Motor neuron (in vitro differentiated cells): Measurements from ENCODE around the gene AVEN. TPM values are rescaled to one million over a fixed set of nuclear protein-coding genes. Genes with fewer than 3 reads are reported as not detected.
A peak's percentile ranks its signal among the peaks of the same experiment; 100 is the strongest.
"Not testable (repeated sequence)": the region's sequence is repeated elsewhere in the genome, so short reads cannot be mapped to it uniquely, and the experiment has no call there.

ENCODE experiments used
- ATAC-seq, 8 experiments: fragments of 200-7000 bp; cut with Tn5 transposase; replicated peaks in 6 of 8; 2 replicates each; pipeline ENCODE4 v1.8.0; 2021; ENCODE audit warnings: mild to moderate bottlenecking in 8 of 8, moderate library complexity in 8 of 8
- H3K27ac ChIP-seq, 2 donors: fragments of 250-450 bp; sonication (Bioruptor Pico); 2 replicates each; pipeline ENCODE4 v1.9.0; 2021; ENCODE audit warnings: antibody characterized with exemption in 2 of 2, mild to moderate bottlenecking in 2 of 2, moderate library complexity in 1 of 2
- H3K4me1 ChIP-seq, 2 donors: fragments of 250-450 bp; sonication (Bioruptor Pico); replicated peaks in 1 of 2; 2 replicates each; pipeline ENCODE4 v1.6.1; 2021; ENCODE audit warnings: antibody characterized with exemption in 2 of 2, mild to moderate bottlenecking in 2 of 2, moderate library complexity in 1 of 2
- H3K4me3 ChIP-seq, 5 donors: fragments of 250-450 bp; sonication (Bioruptor Pico); 2 replicates each; pipeline ENCODE4 v1.9.0; 2021; ENCODE audit warnings: antibody characterized with exemption in 5 of 5, mild to moderate bottlenecking in 5 of 5, moderate library complexity in 4 of 5
- WGBS, 10 experiments: fragments of 450-650 bp; shearing (Covaris generic); methylation state at CpG; one replicate each; pipeline ENCODE4 v1.0.0; 2022; 5-methylcytosine and 5-hydroxymethylcytosine counted together
- in situ Hi-C, 9 experiments: fragments of 400-800 bp; cut with MboI; loops; one replicate each; pipeline ENCODE4 v1.15.0; 2021; ENCODE audit warnings: low sequenced_read_pairs in 9 of 9, low pct_unique_long_range_greater_than_20kb in 2 of 9; ENCODE audit not compliant: unreplicated experiment in 9 of 9
- total RNA-seq, 8 experiments: library from RNA; unstranded; fragments of 300-600 nt; gene quantifications; 2 replicates each; pipeline versions ENCODE4 v1.2.3 to v1.2.4, GENCODE V29; 2022

Gene AVEN
- total RNA-seq, 8 experiments from 2014 or later = 3.0 to 22.3 (median 11.2) TPM

DNA sequence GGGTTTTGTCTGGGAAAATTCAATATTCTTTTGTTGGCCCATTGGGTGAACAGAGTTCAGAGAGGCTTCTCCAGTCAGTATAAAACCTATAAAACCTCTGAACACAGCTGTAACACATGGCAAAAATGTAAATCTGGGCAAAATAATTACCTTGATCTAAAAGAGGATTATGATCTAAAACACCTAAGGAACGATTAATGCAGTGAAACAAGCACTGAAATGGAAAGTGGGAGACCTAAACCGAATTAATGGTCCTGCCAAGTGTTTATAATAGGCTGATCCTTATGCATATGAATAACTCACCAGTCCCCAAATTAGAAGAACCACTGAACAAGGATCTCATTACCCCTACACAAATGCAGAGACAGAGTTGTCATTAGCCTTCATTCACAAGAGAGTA is 32.6 kb downstream of the AVEN start:
- peaks cover 3 to 16% of the 10 kb centered on the region in 2 donors for H3K4me1 ChIP-seq

DNA sequence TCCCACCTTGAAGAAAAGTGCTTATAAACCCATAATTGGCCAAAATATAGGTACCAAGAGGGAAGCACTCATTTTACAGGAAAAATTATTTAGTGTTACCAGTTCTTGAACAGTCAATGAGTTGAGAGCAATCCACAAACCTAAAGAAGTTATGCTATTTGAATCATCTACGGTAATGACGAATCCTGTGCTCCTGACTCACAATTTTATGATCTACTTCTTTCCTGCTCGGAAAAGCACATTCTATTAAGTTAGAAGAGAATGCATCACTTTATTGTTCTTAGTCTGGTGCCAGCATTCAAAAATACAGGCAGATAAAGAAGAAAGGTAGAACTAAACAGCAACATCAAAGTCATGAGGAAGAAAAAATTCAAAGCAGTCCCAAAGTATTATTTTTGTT is 37.5 kb downstream of the AVEN start:
- ATAC-seq = no peak
- Histone ChIP-seq H3K4me3 (no peak overlapping the region), H3K27ac (no peak overlapping the region), H3K4me1 (peaks cover 3 to 16% of the 10 kb centered on the region in 2 donors)
- 43 to 72% (median 57%) methylated on average over 2 to 3 of the region's 3 CpGs; no CpG with 5 or more reads in 3 of the 10 experiments for WGBS, 10 experiments
- in situ Hi-C loops = no loop called here

More for the DNA sequence above, 32.6 kb downstream of the AVEN start:
- Histone ChIP-seq H3K4me3 (no peak overlapping the region), H3K27ac (no peak overlapping the region)
- no peak for ATAC-seq
- WGBS, 10 experiments = 40 to 100% (median 76%) methylated on average over 1 to 2 of the region's 2 CpGs; no CpG with 5 or more reads in 2 of the 10 experiments
- in situ Hi-C loops = no loop called here

DNA sequence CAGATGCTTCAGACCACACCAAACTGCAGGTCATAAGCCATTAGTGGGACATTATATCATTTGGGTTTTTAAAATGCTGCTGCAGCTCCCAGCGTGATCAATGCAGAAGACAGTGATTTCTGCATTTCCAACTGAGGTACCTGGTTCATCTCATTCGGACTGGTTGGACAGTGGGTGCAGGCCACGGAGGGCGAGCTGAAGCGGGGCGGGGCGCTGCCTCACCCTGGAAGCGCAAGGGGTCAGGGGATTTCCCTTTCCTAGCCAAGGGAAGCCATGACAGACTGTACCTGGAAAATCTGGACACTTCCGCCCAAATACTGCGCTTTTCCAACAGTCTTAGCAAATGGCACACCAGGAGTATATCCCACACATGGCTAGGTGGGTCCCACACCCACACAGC is 43.3 kb downstream of the AVEN start:
- WGBS, 10 experiments = 100% methylated on average over 1 of the region's 10 CpGs; no CpG with 5 or more reads in 4 of the 10 experiments
- not testable (repeated sequence) for ATAC-seq
- in situ Hi-C loops = loop anchor here in 2 of 9 experiments (25.0 kb wide), 1 partner anchor 258 kb away; no protein-coding TSS in a partner anchor

DNA sequence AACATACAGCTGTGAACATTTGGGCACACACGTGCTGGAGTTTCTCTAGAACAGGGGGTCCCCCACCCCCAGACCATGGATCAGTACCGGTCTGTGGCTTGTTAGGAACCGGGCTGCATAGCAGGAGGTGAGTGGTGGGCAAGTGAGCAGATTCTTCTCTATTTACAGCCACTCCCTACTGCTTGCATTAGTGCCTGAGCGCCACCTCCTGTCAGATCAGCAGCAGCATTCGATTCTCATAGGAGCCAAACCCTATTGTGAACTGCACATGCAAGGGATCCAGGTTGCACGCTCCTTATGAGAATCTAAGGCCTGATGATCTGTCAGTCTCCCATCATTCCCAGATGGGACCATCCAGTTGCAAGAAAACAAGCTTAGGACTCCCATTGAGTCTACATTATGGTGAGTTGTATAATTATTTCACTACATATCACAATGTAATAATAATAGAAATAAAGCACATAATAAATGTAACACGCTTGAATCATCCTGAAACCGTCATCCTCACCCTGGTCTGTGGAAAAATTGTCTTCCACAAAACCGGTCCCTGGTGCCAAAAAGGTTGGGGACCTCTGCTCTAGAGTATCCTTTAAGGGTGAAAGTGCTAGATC is 44.9 kb downstream of the AVEN start:
- H3K4me1 ChIP-seq = no peaks in the 10 kb centered on the region
- 19 to 100% (median 89%) methylated on average over 1 to 5 of the region's 9 CpGs for WGBS, 10 experiments
- no peak overlapping the region for H3K4me3 ChIP-seq
- in situ Hi-C loops = loop anchor here in 2 of 9 experiments (25.0 kb wide), 1 partner anchor 257 kb away; no protein-coding TSS in a partner anchor
- no peak overlapping the region for H3K27ac ChIP-seq
- ATAC-seq = peak in 3 of 8 experiments; percentile 69 to 93 (median 83)

More for the DNA sequence above, 43.3 kb downstream of the AVEN start:
- H3K4me1 ChIP-seq, H3K27ac ChIP-seq, H3K4me3 ChIP-seq: not testable (repeated sequence)

DNA sequence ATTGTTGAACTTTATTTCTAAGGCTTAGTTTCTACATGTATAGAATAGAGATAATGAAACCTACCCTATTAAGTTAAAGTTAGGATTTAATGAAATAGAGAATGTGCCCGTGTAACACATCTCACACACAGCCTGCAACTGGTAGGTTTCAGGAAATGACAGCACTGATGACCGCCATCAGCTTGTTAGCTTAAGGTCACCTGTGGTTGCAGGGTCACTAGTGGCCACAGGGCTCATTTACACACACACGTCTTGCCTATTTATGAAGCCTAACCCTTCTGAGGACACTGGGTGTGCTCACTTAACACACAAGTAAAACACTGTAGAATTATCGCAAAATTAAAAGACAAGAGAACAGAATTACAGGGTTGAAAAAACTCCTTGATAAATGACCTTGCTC is 50.6 kb downstream of the AVEN start:
- H3K27ac ChIP-seq = no peak overlapping the region
- in situ Hi-C loops = loop anchor here in 2 of 9 experiments (25.0 kb wide), 1 partner anchor 251 kb away; no protein-coding TSS in a partner anchor
- H3K4me3 ChIP-seq = no peak overlapping the region
- no peak for ATAC-seq
- 62 to 100% (median 93%) methylated on average over 1 to 4 of the region's 4 CpGs; no CpG with 5 or more reads in 1 of the 10 experiments for WGBS, 10 experiments
- no peaks in the 10 kb centered on the region for H3K4me1 ChIP-seq

DNA sequence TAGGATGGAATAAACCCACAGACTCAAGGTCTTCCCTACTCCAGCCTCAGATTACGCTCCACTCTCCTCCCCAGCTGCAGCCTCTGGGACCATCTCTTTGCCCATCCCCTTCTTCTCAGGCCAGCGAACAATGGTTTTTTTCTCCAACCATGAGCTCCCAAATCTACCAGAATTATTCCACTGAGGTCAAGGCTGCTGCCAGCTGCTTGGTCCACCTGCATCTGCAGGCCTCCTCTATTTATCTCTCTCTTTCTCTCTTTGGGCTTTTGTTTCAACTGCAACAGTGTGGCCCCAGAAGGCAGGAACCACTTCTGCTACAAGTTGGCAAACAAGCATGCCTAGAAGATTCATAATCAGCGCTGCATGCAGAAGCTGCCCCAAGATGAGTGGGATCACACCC is 51.6 kb downstream of the AVEN start:
- in situ Hi-C loops = loop anchor here in 2 of 9 experiments (25.0 kb wide), 1 partner anchor 250 kb away; no protein-coding TSS in a partner anchor
- ATAC-seq = no peak
- no peaks in the 10 kb centered on the region for H3K4me1 ChIP-seq
- no peak overlapping the region for H3K27ac ChIP-seq
- 86 to 100% (median 100%) methylated on average over 1 to 3 of the region's 3 CpGs; no CpG with 5 or more reads in 3 of the 10 experiments for WGBS, 10 experiments
- no peak overlapping the region for H3K4me3 ChIP-seq

DNA sequence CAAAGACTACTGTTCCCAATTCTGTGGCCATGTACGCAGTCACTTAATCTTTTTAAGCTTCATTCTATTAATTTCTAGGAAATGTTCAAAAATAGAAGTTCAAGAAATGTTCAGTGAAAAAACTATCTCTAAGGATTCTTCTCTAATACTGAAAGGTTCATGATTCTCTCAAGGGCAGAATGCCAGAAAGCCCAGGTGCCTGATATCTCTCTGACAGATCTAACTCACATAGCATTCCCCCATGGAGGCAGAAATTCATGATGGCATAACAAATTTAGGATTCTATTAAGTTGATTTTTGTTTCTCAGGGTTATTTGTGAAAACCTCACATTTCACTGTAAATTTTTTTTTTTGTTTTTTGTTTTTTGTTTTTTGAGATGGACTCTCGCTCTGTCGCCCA is 53.3 kb downstream of the AVEN start:
- no peak overlapping the region for H3K4me3 ChIP-seq
- no peaks in the 10 kb centered on the region for H3K4me1 ChIP-seq
- no peak for ATAC-seq
- in situ Hi-C loops = loop anchor here in 2 of 9 experiments (25.0 kb wide), 1 partner anchor 248 kb away; no protein-coding TSS in a partner anchor
- no peak overlapping the region for H3K27ac ChIP-seq
- WGBS, 10 experiments = 0 to 100% (median 0%) methylated on average over 1 to 3 of the region's 3 CpGs; no CpG with 5 or more reads in 4 of the 10 experiments

DNA sequence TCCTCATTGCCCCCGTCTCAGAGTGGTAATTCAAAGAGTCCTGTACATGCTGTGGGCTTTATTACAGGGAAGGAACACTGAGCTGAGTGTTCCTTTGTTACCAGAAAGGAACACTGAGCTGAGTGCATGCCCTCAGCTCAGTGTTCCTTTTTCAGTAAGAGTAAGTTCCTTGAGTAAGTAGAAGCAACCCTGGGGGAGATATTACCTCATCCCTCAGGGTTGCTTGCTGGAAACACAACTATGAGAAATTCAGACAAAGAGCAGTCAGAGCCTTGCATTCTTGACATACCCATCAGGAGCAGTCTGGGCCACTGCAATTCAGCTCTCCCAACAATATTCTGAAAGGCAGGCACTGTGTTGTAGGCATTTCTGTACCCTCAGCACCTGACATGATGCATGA is 53.7 kb downstream of the AVEN start:
- 13 to 100% (median 86%) methylated on average over 1 of the region's 1 CpG; no CpG with 5 or more reads in 7 of the 10 experiments for WGBS, 10 experiments
- Histone ChIP-seq H3K4me3 (no peak overlapping the region), H3K4me1 (no peaks in the 10 kb centered on the region), H3K27ac (no peak overlapping the region)
- in situ Hi-C loops = loop anchor here in 2 of 9 experiments (25.0 kb wide), 1 partner anchor 248 kb away; no protein-coding TSS in a partner anchor
- peak in 6 of 8 experiments; percentile 41 to 83 (median 52) for ATAC-seq

DNA sequence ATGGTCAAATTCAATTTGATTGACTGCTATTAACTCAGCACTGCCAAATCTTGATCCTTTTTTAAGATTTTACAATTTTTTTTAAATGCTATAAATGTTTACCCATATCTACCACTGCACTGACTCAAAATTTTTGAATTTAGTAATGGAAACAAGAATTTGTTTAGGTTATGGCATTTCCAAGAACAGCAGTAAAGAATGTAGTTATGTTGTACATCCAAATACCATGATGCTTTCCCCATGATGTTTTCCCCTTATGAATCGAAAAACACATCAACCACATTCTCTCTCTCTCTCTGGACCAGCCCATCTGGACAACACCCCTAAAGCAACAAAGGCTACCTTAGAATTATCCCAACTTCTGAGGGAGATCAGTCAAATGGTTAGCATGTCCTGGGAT is 56.5 kb downstream of the AVEN start:
- no peak overlapping the region for H3K4me3 ChIP-seq
- 50 to 100% (median 84%) methylated on average over 1 of the region's 1 CpG for WGBS, 10 experiments
- no peaks in the 10 kb centered on the region for H3K4me1 ChIP-seq
- no peak for ATAC-seq
- in situ Hi-C loops = loop anchor here in 2 of 9 experiments (25.0 kb wide), 1 partner anchor 245 kb away; no protein-coding TSS in a partner anchor
- H3K27ac ChIP-seq = no peak overlapping the region

DNA sequence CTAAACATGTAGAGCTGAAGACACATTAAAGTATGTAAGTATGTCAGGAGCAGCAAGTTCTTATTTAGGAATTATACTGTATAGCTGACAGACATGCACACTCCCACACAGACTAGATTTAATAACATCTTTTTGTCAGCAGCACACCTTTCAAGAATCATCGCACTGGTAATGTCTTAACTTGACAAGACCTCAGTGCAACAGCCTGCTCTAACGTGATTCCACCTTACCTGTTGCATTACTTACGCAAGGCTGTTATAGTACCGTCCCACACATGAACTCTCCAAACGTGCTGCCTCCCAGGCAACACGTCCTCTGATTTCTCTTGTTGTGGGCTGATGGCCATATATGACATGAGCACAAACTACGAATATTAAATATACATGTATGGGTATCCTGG is 58.8 kb downstream of the AVEN start:
- Histone ChIP-seq H3K4me3 (no peak overlapping the region), H3K27ac (no peak overlapping the region), H3K4me1 (no peaks in the 10 kb centered on the region)
- in situ Hi-C loops = loop anchor here in 2 of 9 experiments (25.0 kb wide), 1 partner anchor 243 kb away; no protein-coding TSS in a partner anchor
- ATAC-seq = no peak
- 42 to 95% (median 64%) methylated on average over 1 to 5 of the region's 7 CpGs; no CpG with 5 or more reads in 3 of the 10 experiments for WGBS, 10 experiments

DNA sequence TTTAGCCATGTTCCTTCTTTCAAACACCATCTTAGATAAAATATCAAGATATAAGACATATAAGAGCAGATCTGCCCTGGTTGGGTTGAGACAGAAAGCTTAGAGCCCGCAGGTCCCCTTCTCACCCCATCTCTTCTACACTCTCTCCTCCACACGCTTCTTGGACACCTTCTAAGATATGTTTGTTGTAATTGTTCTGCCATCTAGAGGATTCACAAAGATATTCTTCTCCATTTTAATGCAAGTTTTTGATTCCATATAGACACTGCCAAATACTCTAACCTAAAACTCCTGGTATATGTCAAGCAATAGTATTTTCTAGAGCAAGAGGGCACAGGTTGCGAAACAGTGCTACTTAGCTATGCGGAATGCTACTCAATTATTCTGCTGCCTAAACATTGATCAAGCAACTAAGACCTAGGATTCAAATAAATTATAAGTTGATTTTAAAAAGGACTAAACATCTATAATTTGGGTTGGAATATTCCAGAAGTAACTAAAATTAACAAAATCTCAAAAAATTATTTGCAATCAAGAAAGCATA is 63.9 kb downstream of the AVEN start:
- in situ Hi-C loops = loop anchor here in 2 of 9 experiments (25.0 kb wide), 1 partner anchor 238 kb away; no protein-coding TSS in a partner anchor
- Histone ChIP-seq H3K27ac (no peak overlapping the region), H3K4me3 (no peak overlapping the region), H3K4me1 (no peaks in the 10 kb centered on the region)
- no peak for ATAC-seq
- 74 to 100% (median 100%) methylated on average over 2 to 4 of the region's 4 CpGs for WGBS, 10 experiments

DNA sequence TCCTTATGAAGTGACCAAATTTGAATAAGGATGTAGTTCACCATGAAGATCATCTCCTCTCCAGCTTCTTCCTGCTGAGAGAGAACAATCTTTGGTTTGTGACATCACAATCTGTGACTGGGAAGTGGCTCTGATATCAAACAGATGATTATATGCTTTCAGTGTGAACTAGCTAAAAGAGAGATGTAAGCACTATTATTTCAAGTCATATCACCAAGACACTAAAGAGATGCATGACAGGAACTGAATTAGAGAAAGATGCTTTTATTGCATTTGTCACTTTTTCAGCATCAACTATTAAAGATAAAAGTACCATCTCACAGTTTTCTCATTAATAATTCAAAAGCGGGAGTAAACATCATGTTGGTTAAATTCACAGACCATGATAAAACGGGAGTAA is 67.2 kb downstream of the AVEN start:
- Histone ChIP-seq H3K27ac (no peak overlapping the region), H3K4me1 (peaks cover 0 to 3% of the 10 kb centered on the region in 2 donors), H3K4me3 (no peak overlapping the region)
- no peak for ATAC-seq
- in situ Hi-C loops = loop anchor here in 2 of 9 experiments (25.0 kb wide), 1 partner anchor 235 kb away; no protein-coding TSS in a partner anchor
- 63 to 100% (median 90%) methylated on average over 1 to 2 of the region's 2 CpGs; no CpG with 5 or more reads in 1 of the 10 experiments for WGBS, 10 experiments

DNA sequence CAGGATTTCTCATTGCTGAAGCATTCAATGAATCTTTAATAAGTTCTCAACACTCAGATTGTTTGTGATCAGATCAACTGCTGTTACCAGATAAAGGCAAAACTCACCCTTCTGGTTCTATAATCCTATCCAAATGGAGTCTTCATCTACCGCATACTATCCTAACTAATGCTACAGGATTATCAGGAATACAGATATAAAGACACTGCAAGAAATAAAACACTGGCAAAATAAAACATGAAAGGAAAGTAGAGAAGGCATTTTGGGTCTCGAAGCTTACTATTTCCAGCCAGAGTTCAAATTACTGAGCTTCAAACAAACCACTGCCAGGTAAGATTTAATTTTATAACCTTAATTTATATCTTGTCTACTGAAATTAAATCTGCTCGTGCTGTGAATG is 70.2 kb downstream of the AVEN start:
- Histone ChIP-seq H3K4me1 (peaks cover 0 to 3% of the 10 kb centered on the region in 2 donors), H3K4me3 (no peak overlapping the region), H3K27ac (no peak overlapping the region)
- in situ Hi-C loops = loop anchor here in 2 of 9 experiments (25.0 kb wide), 1 partner anchor 232 kb away; no protein-coding TSS in a partner anchor
- no peak for ATAC-seq
- 10 to 90% (median 77%) methylated on average over 1 to 3 of the region's 3 CpGs; no CpG with 5 or more reads in 1 of the 10 experiments for WGBS, 10 experiments
